Mononuclear cell (primary cell): ENCODE data around the gene AREL1. TPM values are rescaled to one million over a fixed set of nuclear protein-coding genes. Genes with fewer than 3 reads are reported as not detected.

Experiments used
- H3K27me3 ChIP-seq: 2 replicates; pipeline ENCODE4 v1.6.0; 2011; ENCODE audit warnings: low read length, control low read depth; ENCODE audit not compliant: insufficient read depth
- H3K4me1 ChIP-seq: 2 replicates; pipeline ENCODE4 v1.5.1; 2011; ENCODE audit warnings: mild to moderate bottlenecking, low read length, control low read depth; ENCODE audit not compliant: insufficient read depth
- H3K4me3 ChIP-seq: 2 replicates; pipeline ENCODE4 v1.5.1; 2011; ENCODE audit warnings: mild to moderate bottlenecking, low read length, moderate library complexity
- H3K9me3 ChIP-seq: 2 replicates; pipeline ENCODE4 v1.5.1; 2011; ENCODE audit warnings: low read depth, mild to moderate bottlenecking, control low read depth, low read length
- total RNA-seq: library from RNA; depleted of rRNA; stranded (reverse); fragments of >200 nt; gene quantifications from one replicate; pipeline ENCODE4 v1.2.3, GENCODE V29; 2012

The AREL1 gene
- total RNA-seq, 1 donor, result 32.8 TPM

DNA sequence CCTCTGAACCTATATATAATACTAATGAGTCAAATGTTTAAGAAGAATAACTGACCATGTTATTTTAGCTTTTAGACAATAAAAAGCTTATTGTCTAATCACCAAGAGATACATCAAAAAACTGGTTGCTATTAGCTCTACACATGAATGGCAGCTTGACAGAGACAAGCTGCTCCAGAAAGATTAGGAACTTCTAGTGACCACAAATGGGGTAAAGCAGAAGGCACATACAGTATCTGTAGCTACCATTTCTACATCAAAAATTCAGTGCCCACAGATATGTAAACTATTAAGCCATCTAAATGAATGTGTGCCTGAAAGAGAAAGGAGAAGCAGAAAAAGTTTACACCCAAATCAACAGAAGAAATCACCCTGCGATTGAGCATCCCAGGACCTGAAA lies 2.4 kb downstream of the AREL1 start:
- no peak overlapping the region for H3K4me3 ChIP-seq
- no peaks in the 10 kb centered on the region for H3K27me3 ChIP-seq
- no peaks in the 10 kb centered on the region for H3K9me3 ChIP-seq
- peaks cover 29% of the 10 kb centered on the region for H3K4me1 ChIP-seq

DNA sequence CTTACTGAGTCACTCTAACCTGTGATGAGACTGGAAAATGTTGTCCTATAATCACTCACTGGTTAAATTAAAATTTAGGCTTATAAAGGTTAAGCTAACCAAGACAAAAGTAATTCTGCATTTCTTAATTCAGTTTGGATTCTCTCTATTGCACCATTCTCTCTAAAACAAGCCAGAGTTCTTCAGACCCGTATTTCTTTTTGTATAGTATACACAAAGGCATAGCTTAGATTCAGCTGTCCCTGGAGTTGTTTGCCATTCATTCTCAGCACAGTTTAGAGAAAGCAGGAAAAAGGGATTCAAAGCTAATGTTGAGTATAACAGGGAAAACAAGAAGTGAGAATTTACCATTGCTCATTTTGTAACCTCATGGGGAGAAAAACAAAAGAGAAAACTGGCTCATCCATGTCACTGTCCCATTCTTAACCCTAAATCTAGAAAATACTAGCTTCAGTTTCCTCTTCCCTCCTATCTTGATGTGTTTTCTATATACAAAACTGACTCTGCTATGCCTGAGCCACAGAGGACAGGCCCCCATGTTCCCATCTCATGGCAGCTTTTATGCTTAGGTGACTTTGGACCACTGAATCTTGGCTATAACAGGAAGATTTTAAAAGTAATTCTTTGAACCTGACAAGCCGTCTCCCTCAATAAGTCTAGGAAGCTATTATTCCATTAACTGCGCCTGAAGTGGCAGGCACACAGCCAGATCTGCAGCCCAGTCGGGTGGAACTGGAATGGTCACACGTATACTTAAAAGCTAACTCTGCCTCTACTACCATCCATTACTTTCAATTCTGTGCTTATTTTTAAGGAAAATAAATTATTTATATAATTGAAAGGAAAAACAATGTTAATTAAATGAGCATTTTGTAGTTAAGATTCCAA lies 7.0 kb downstream of the AREL1 start:
- H3K4me3 ChIP-seq, result no peak overlapping the region
- no peaks in the 10 kb centered on the region for H3K27me3 ChIP-seq
- peaks cover 3% of the 10 kb centered on the region for H3K4me1 ChIP-seq
- no peaks in the 10 kb centered on the region for H3K9me3 ChIP-seq

DNA sequence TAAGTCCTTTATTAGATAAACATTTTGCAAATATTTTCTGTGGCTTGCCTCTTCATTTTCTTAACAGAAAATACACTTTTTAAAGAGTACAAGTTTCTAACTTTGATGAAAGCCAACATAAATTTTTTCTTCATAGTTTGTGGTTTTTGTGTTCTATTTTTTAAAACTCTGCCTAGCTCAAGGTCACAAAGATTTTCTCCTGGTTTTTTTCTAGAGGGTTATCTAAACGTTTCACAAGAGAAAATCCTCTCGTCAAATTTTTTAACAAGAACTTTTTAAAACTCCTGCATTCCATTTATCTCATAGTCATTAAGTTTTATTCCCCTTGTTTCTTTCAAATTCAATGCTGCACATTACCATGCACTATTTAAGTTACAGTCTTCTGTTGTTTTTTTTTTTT lies 8.2 kb downstream of the AREL1 start:
- no peak overlapping the region for H3K4me3 ChIP-seq
- H3K27me3 ChIP-seq, result no peaks in the 10 kb centered on the region

DNA sequence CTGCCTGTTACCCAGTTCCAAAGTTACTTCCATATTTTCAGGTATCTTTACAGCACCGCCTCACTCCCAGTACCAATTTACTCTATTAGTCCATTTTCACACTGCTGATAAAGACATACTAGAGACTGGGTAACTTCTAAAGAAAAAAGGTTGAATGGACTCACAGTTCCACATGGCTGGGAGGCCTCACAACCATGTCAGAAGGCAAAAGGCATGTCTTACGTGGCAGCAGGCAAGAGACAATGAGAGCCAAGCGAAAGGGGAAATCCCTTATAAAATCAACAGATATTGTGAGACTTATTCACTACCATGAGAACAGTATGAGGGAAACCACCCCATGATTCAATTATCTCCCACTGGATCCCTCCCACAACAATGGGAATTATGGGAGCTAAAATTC lies 9.8 kb downstream of the AREL1 start:
- peaks cover 12% of the 10 kb centered on the region for H3K4me1 ChIP-seq
- no peak overlapping the region for H3K4me3 ChIP-seq
- no peaks in the 10 kb centered on the region for H3K9me3 ChIP-seq
- H3K27me3 ChIP-seq, result no peaks in the 10 kb centered on the region

More for the DNA sequence above, 8.2 kb downstream of the AREL1 start:
- no peaks in the 10 kb centered on the region for H3K4me1 ChIP-seq
- H3K9me3 ChIP-seq, result no peaks in the 10 kb centered on the region

DNA sequence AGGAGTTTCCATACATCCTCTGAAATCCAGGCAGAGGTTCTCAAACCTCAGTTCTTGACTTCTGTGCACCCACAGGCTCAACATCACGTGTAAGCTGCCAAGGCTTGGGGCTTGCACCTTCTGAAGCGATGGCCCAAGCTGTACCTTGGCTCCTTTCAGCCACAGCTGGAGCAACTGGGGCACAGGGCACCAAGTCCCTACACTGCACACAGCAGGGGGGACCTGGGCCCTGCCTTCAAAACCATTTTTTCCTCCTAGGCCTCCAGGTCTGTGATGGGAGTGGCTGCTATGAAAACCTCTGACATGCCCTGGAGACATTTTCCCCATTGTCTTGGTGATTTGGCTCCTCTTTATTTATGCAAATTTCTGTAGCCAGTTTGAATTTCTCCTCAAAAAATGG lies 10.6 kb downstream of the AREL1 start:
- H3K4me1 ChIP-seq, result peaks cover 17% of the 10 kb centered on the region
- no peak overlapping the region for H3K4me3 ChIP-seq
- H3K27me3 ChIP-seq, result no peaks in the 10 kb centered on the region
- no peaks in the 10 kb centered on the region for H3K9me3 ChIP-seq

DNA sequence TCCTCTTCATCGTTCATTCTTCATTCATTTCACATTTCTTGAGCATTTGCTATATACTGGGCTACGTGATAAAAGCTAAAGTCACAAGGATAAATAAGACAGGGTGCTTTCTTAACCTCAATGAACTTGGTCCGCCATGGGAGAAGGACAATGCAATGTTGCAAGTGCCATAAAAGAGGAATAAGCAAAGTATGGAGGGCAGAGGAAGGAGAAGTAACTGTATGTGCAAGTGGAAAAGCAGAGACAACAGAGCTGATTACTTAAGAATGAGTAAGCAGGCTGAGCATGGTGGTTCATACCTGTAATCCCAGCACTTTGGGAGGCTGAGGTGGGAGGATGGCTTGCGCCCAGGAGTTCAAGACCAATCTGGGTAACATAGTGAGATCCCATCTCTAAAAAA lies 14.4 kb downstream of the AREL1 start:
- H3K9me3 ChIP-seq, result no peaks in the 10 kb centered on the region
- peaks cover 33% of the 10 kb centered on the region for H3K4me1 ChIP-seq
- H3K4me3 ChIP-seq, result no peak overlapping the region

DNA sequence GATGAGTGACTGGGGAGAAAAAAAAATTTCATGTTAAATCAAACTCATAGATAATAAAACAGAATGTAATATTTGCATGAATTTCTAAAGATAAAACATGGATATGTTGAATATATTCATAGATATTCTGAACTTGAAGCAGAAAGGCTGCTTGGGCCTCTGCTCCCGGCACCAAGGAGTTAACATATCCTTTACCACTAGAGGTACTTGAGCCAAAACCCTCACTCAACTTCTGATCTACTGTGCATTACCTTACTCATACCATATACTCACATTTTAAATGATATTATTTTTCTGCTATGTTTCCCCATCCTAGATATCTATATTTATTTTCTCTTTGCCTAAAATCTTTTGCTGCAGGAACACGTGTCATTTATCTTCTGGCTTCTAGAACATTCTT lies 14.9 kb downstream of the AREL1 start:
- Histone ChIP-seq H3K27me3 (no peaks in the 10 kb centered on the region), H3K4me3 (no peak overlapping the region), H3K4me1 (peaks cover 34% of the 10 kb centered on the region)

More for the DNA sequence above, 14.4 kb downstream of the AREL1 start:
- H3K27me3 ChIP-seq, result no peaks in the 10 kb centered on the region

DNA sequence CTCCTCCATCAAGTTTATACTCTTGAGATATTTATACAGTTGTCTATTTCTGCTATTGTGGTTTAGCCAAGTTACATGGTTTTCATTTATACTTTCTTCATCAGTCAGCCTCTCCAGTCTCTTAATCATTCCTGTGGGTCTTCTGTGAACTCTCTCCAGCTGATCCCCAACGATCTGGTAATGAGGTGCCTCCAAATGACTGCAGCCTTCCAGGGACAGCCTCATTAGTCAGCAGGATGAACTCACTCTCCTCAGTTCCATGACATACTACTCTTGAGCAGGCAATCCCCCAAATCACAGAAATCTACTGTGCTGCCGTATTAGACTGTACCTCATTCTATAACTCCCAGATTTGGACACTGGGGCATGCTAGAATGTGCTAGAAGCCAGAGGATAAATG lies 15.3 kb downstream of the AREL1 start:
- no peaks in the 10 kb centered on the region for H3K27me3 ChIP-seq

More for the DNA sequence above, 14.9 kb downstream of the AREL1 start:
- no peaks in the 10 kb centered on the region for H3K9me3 ChIP-seq

DNA sequence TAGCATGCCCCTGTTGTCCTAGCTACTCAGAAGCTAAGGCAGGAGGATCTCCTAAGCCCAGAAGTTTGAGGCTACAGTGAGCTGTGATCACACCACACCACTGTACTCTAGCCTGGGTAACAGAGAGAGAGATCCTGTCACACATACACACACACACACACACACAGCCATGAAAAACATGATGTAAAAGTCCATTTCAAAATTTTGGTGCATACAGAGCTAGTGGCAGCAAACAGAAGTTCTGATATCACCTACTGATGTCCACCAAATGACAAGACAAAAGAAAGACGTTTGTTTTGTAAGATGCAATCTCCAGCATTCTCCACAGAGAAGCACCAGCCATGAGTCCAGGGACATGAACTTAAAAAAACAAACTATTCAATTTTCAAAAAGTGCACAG lies 15.9 kb downstream of the AREL1 start:
- Histone ChIP-seq H3K27me3 (no peaks in the 10 kb centered on the region), H3K9me3 (no peaks in the 10 kb centered on the region), H3K4me1 (peaks cover 36% of the 10 kb centered on the region), H3K4me3 (no peak overlapping the region)

More for the DNA sequence above, 15.3 kb downstream of the AREL1 start:
- Histone ChIP-seq H3K9me3 (no peaks in the 10 kb centered on the region), H3K4me1 (peaks cover 36% of the 10 kb centered on the region), H3K4me3 (no peak overlapping the region)

DNA sequence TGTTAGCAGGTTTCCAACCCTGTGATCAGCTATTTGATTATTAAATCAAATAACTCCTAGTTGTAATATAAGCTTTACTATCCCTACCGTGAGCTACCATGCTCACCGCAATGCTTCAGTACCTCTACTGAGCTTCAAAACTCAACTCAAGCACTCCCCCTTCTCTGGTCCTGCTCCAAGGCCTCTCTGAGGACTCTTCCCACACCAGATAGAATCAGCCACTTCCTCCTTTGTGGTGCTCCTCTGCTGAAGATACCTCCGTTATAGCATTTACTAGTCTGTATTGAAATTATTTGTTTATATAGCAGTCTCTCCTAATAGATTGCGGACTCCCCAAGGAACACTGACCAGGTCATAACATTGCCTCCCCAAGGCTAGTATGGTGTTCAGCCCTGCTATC lies 17.5 kb downstream of the AREL1 start:
- H3K9me3 ChIP-seq, result no peaks in the 10 kb centered on the region
- peaks cover 36% of the 10 kb centered on the region for H3K4me1 ChIP-seq
- no peaks in the 10 kb centered on the region for H3K27me3 ChIP-seq
- H3K4me3 ChIP-seq, result no peak overlapping the region

DNA sequence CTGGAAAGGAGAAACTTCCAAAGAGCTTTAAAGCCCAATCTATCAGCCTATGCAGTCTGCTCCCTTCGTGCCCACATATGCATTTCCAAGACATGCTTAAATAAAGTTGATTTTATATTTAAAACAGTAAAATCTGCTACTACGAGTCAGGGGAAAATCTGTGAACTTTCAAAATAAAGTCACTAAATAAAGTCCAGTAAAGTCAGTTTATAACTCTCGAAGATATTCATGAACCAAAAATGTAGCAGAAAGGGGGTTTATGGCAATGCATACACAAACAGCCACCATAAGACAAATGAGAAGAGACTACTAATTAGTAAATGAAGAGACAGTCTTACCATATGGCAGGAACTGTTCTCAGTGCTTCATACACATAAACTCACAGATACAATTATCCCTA lies 19.7 kb downstream of the AREL1 start:
- H3K4me3 ChIP-seq, result no peak overlapping the region
- no peaks in the 10 kb centered on the region for H3K9me3 ChIP-seq
- peaks cover 25% of the 10 kb centered on the region for H3K4me1 ChIP-seq
- H3K27me3 ChIP-seq, result no peaks in the 10 kb centered on the region

DNA sequence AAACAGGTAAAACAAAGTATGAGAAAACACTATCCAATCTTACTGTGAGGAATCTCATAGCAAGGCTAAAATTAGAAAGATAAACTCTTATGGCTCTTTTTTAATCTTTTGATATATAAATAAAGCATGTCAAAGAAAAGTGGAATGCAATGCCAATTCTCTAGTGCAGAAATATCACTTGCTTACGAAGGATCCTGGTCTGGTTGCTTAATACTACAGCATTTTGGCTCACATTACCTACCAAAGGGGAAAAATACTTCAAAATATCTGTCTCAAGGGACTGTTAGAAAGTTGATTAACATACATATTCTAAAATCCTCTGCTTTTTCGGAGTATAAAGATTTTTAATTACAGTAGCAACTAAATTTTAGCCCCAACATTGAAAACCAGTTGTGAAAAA lies 21.4 kb downstream of the AREL1 start:
- Histone ChIP-seq H3K9me3 (no peaks in the 10 kb centered on the region), H3K4me1 (peaks cover 13% of the 10 kb centered on the region), H3K27me3 (no peaks in the 10 kb centered on the region), H3K4me3 (no peak overlapping the region)

DNA sequence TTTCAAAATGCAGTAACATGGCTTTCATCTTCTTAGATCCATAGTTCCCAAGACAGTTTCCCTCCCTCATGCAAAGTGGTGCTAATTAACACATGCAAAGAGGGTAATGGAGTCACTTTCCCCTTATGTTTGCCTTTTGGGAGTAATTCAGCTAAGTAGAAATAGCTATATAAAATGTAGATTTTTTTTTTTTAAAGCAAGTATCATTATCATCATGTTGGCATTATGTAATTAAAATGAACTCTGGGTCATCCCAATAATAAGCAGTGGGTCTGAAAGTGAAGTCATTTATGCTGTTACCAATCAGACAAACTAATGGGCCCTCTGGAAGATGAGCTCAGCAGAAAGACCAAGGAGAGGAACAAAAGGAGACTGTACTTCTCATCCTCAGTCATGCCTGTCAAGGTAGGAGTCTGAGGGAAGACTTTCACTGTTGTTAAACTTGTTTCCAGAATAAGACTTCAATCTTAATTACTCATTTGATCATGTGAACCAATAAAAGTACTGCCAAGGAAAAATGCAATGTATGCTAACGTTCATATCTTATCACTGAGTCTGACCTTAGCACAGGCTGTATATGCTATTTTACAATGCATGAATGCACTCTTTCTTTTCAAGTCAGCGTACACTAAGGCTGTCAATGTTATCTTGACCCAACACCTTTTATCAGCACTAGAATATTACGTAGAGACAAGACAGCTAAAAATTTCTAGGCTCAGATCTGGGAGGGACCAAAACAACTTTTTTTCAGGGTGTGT lies 26.8 kb downstream of the AREL1 start:
- Histone ChIP-seq H3K27me3 (no peaks in the 10 kb centered on the region), H3K4me3 (no peak overlapping the region), H3K4me1 (peaks cover 29% of the 10 kb centered on the region), H3K9me3 (no peaks in the 10 kb centered on the region)

DNA sequence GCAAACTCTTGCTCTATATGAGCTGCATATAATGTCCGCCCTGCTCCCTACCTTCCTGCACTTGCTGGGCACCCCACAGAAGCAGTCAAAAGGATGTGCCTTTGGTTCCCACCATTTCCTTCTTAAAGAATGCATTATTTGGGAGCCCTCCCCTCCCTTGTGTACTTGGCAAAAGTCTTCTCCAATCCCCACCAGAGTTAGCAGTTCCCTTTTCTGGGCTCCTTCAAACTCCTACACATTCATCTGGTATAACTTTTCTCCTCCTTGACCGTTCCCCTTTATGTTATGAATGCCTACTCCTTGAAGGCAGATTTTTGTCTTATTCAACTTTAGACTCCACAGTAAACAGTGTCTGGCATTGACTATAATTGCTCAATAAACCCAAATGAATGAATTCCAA lies 27.8 kb downstream of the AREL1 start:
- no peaks in the 10 kb centered on the region for H3K27me3 ChIP-seq
- no peak overlapping the region for H3K4me3 ChIP-seq
- no peaks in the 10 kb centered on the region for H3K9me3 ChIP-seq
- H3K4me1 ChIP-seq, result peaks cover 29% of the 10 kb centered on the region

DNA sequence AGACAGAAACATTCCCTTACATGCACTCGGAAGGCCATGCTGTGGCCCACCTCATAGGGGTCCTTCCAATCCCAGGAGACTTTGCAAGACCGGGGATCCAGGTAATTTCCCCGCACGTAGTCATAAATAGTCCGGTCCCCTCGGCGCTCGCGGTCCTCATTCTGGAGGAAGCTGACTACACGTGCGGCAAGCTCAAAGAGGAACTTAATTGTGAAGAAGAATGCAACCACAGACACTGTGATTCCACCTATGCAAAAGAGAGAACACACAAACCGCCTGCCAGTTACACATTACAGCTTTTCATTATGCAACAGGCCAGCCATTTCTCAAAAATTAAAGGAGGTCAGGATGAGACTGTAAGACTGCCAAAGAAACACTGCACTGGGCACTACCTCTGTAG lies 28.4 kb downstream of the AREL1 start:
- H3K4me1 ChIP-seq, result peaks cover 29% of the 10 kb centered on the region
- H3K4me3 ChIP-seq, result no peak overlapping the region
- H3K27me3 ChIP-seq, result no peaks in the 10 kb centered on the region
- no peaks in the 10 kb centered on the region for H3K9me3 ChIP-seq
